ENCODE results near the gene SOX4.

SOX4 gene

GRCh38 chr6:21612067-21612745 lies 18.7 kb downstream of the SOX4 start:
- peak; percentile 35 for DNase-seq (ENCODE audit: low spot score)

- DNase-seq (ENCODE audit: low spot score) = no peak
Measured at GRCh38 chr6:21613809-21614208, 20.3 kb downstream of the SOX4 start.

- DNase-seq (ENCODE audit: low spot score) = no peak
Measured at GRCh38 chr6:21614226-21614625, 20.7 kb downstream of the SOX4 start.

GRCh38 chr6:21615504-21615903 lies 22.0 kb downstream of the SOX4 start:
- DNase-seq (ENCODE audit: low spot score) = no peak

GRCh38 chr6:21616005-21616404 lies 22.5 kb downstream of the SOX4 start:
- no peak for DNase-seq (ENCODE audit: low spot score)

- no peak for DNase-seq (ENCODE audit: low spot score)
Measured at GRCh38 chr6:21625642-21626041, 32.1 kb downstream of the SOX4 start.

- DNase-seq (ENCODE audit: low spot score) = no peak
Measured at GRCh38 chr6:21626756-21627155, 33.2 kb downstream of the SOX4 start.

- no peak for DNase-seq (ENCODE audit: low spot score)
Measured at GRCh38 chr6:21628160-21628559, 34.6 kb downstream of the SOX4 start.

- no peak for DNase-seq (ENCODE audit: low spot score)
Measured at GRCh38 chr6:21633511-21634109, 40.1 kb downstream of the SOX4 start.

- no peak for DNase-seq (ENCODE audit: low spot score)
Measured at GRCh38 chr6:21634582-21634981, 41.0 kb downstream of the SOX4 start.

GRCh38 chr6:21636876-21637275 lies 43.3 kb downstream of the SOX4 start:
- no peak for DNase-seq (ENCODE audit: low spot score)

GRCh38 chr6:21639316-21639715 lies 45.8 kb downstream of the SOX4 start:
- DNase-seq (ENCODE audit: low spot score) = no peak

Small RNA genes within 50 kb of the gene (small RNA-seq; reads per million reads assigned to genes)
- 0 to 0.03 reads per million in 2 experiments for gene BOLA2P3
